Bone marrow (tissue), 2 donors: ENCODE data around the gene TBC1D2.
"Not testable (repeated sequence)": the region's sequence is repeated elsewhere in the genome, so short reads cannot be mapped to it uniquely, and the experiment has no call there.

ENCODE experiments used
- DNase-seq, 2 donors: peaks; one replicate each; lab custom pipeline; 2025; lab: John Stamatoyannopoulos, UW

The TBC1D2 gene

GRCh38 chr9:98187926-98188325, 67.5 kb downstream of the TBC1D2 start:
- no peak for DNase-seq

GRCh38 chr9:98186236-98186635, 69.2 kb downstream of the TBC1D2 start:
- no peak for DNase-seq

- DNase-seq: no peak
Measured at GRCh38 chr9:98185611-98186171, 69.8 kb downstream of the TBC1D2 start.

GRCh38 chr9:98185021-98185567, 70.4 kb downstream of the TBC1D2 start:
- no peak for DNase-seq

GRCh38 chr9:98184326-98184725, 71.1 kb downstream of the TBC1D2 start:
- DNase-seq: no peak

GRCh38 chr9:98182889-98183599, 72.4 kb downstream of the TBC1D2 start:
- DNase-seq: no peak

GRCh38 chr9:98182069-98182820, 73.2 kb downstream of the TBC1D2 start:
- DNase-seq: no peak

- no peak for DNase-seq
Measured at GRCh38 chr9:98181746-98182068, 73.7 kb downstream of the TBC1D2 start.

- no peak for DNase-seq
Measured at GRCh38 chr9:98180996-98181395, 74.5 kb downstream of the TBC1D2 start.

- DNase-seq: no peak
Measured at GRCh38 chr9:98178874-98179850, 76.3 kb downstream of the TBC1D2 start.

- DNase-seq: no peak
Measured at GRCh38 chr9:98176391-98177259, 78.8 kb downstream of the TBC1D2 start.

- DNase-seq: no peak
Measured at GRCh38 chr9:98175762-98176161, 79.7 kb downstream of the TBC1D2 start.

GRCh38 chr9:98175028-98175569, 80.3 kb downstream of the TBC1D2 start:
- no peak for DNase-seq

- not testable (repeated sequence) for DNase-seq
Measured at GRCh38 chr9:98174502-98174918, 80.9 kb downstream of the TBC1D2 start.

- DNase-seq: no peak
Measured at GRCh38 chr9:98173181-98173580, 82.3 kb downstream of the TBC1D2 start.

- no peak for DNase-seq
Measured at GRCh38 chr9:98172604-98173003, 82.8 kb downstream of the TBC1D2 start.

- no peak for DNase-seq
Measured at GRCh38 chr9:98171176-98171925, 84.1 kb downstream of the TBC1D2 start.

GRCh38 chr9:98168941-98169488, 86.4 kb downstream of the TBC1D2 start:
- no peak for DNase-seq

GRCh38 chr9:98168153-98168780, 87.2 kb downstream of the TBC1D2 start:
- no peak for DNase-seq
